HG03095 (cell line): ENCODE results near the gene RTL1.

ENCODE experiments used
- ATAC-seq: cut with Tn5 transposase; IDR thresholded peaks from one replicate; pipeline ENCODE4 v1.9.1; 2021; ENCODE audit warnings: moderate library complexity; ENCODE audit not compliant: unreplicated experiment

RTL1 gene

GRCh38 chr14:100867631-100868315 lies 35.7 kb downstream of the RTL1 start:
- ATAC-seq: no peak

- no peak for ATAC-seq
These were observed 36.6 kb downstream of the RTL1 start for GRCh38 chr14:100866666-100867630.

GRCh38 chr14:100865682-100866591 lies 37.6 kb downstream of the RTL1 start:
- ATAC-seq: no peak

- ATAC-seq: no peak
These were observed 38.4 kb downstream of the RTL1 start for GRCh38 chr14:100864960-100865681.

- no peak for ATAC-seq
These were observed 39.3 kb downstream of the RTL1 start for GRCh38 chr14:100864206-100864605.

- no peak for ATAC-seq
These were observed 40.7 kb downstream of the RTL1 start for GRCh38 chr14:100862793-100863192.

GRCh38 chr14:100862277-100862676 lies 41.2 kb downstream of the RTL1 start:
- ATAC-seq: no peak

GRCh38 chr14:100861937-100862247 lies 41.6 kb downstream of the RTL1 start:
- no peak for ATAC-seq

GRCh38 chr14:100861188-100861936 lies 42.2 kb downstream of the RTL1 start:
- ATAC-seq: no peak

GRCh38 chr14:100860556-100861187 lies 42.9 kb downstream of the RTL1 start:
- no peak for ATAC-seq

- ATAC-seq: no peak
These were observed 43.7 kb downstream of the RTL1 start for GRCh38 chr14:100859781-100860180.

- no peak for ATAC-seq
These were observed 44.7 kb downstream of the RTL1 start for GRCh38 chr14:100858838-100859220.

- ATAC-seq: no peak
These were observed 45.3 kb downstream of the RTL1 start for GRCh38 chr14:100857923-100858837.

- no peak for ATAC-seq
These were observed 46.1 kb downstream of the RTL1 start for GRCh38 chr14:100857233-100857922.

GRCh38 chr14:100856056-100856950 lies 47.2 kb downstream of the RTL1 start:
- no peak for ATAC-seq

GRCh38 chr14:100855256-100855930 lies 48.1 kb downstream of the RTL1 start:
- no peak for ATAC-seq
